ENCODE results near the gene SPATA24. TPM values are rescaled to one million over a fixed set of nuclear protein-coding genes. Genes with fewer than 3 reads are reported as not detected.
"Not testable (repeated sequence)": the region's sequence is repeated elsewhere in the genome, so short reads cannot be mapped to it uniquely, and the experiment has no call there.

Gene SPATA24
- total RNA-seq, 1 donor from 2014 or later, result 4.5 TPM

GRCh38 chr5:139414581-139415130, 10.8 kb upstream of the SPATA24 start:
- ATAC-seq (no peak), DNase-seq (no peak)
- no peaks in the 10 kb centered on the region for H3K27me3 ChIP-seq
- H3K36me3 ChIP-seq, result peaks cover 14% of the 10 kb centered on the region
- H3K4me3 ChIP-seq, result no peak overlapping the region
- H3K4me1 ChIP-seq, result peaks cover 18% of the 10 kb centered on the region
- TF ChIP-seq CTCF (IDR thresholded peaks at IDR 0.05), result no peak
- intact Hi-C loops (cut with DNase I), result no loop called here
- H3K9me3 ChIP-seq, result no peaks in the 10 kb centered on the region
- H3K27ac ChIP-seq, result no peak overlapping the region

GRCh38 chr5:139413963-139414362, 10.1 kb upstream of the SPATA24 start:
- Histone ChIP-seq H3K27me3 (no peaks in the 10 kb centered on the region), H3K36me3 (peaks cover 11% of the 10 kb centered on the region), H3K27ac (no peak overlapping the region), H3K4me1 (peaks cover 18% of the 10 kb centered on the region), H3K9me3 (no peaks in the 10 kb centered on the region), H3K4me3 (no peak overlapping the region)
- no peak for DNase-seq
- intact Hi-C loops (cut with DNase I), result no loop called here
- ATAC-seq, result no peak
- TF ChIP-seq CTCF (IDR thresholded peaks at IDR 0.05), result no peak

GRCh38 chr5:139413153-139413552, 9.3 kb upstream of the SPATA24 start:
- no peaks in the 10 kb centered on the region for H3K9me3 ChIP-seq
- ATAC-seq, result no peak
- intact Hi-C loops (cut with DNase I), result no loop called here

GRCh38 chr5:139410993-139411828, 7.3 kb upstream of the SPATA24 start:
- no peak overlapping the region for H3K4me3 ChIP-seq
- ATAC-seq (no peak), DNase-seq (no peak)
- H3K4me1 ChIP-seq, result peaks cover under 1% of the 10 kb centered on the region
- no peak overlapping the region for H3K27ac ChIP-seq
- no peaks in the 10 kb centered on the region for H3K36me3 ChIP-seq
- TF ChIP-seq CTCF (IDR thresholded peaks at IDR 0.05), result no peak
- no peaks in the 10 kb centered on the region for H3K9me3 ChIP-seq
- intact Hi-C loops (cut with DNase I), result no loop called here
- no peaks in the 10 kb centered on the region for H3K27me3 ChIP-seq

More at GRCh38 chr5:139413153-139413552, 9.3 kb upstream of the SPATA24 start:
- no peak overlapping the region for H3K4me3 ChIP-seq
- peaks cover 3% of the 10 kb centered on the region for H3K36me3 ChIP-seq
- no peak for TF ChIP-seq CTCF (IDR thresholded peaks at IDR 0.05)
- H3K27me3 ChIP-seq, result no peaks in the 10 kb centered on the region
- DNase-seq, result no peak
- peaks cover 18% of the 10 kb centered on the region for H3K4me1 ChIP-seq
- no peak overlapping the region for H3K27ac ChIP-seq

GRCh38 chr5:139410121-139410992, 6.5 kb upstream of the SPATA24 start:
- Histone ChIP-seq H3K27me3 (no peaks in the 10 kb centered on the region), H3K9me3 (no peaks in the 10 kb centered on the region), H3K4me3 (no peak overlapping the region), H3K4me1 (no peaks in the 10 kb centered on the region), H3K27ac (no peak overlapping the region), H3K36me3 (no peaks in the 10 kb centered on the region)
- intact Hi-C loops (cut with DNase I), result no loop called here
- no peak for DNase-seq
- no peak for TF ChIP-seq CTCF (IDR thresholded peaks at IDR 0.05)
- ATAC-seq, result no peak

GRCh38 chr5:139409116-139409515, 5.2 kb upstream of the SPATA24 start:
- intact Hi-C loops (cut with DNase I); H3K4me3 ChIP-seq; H3K27me3 ChIP-seq; H3K4me1 ChIP-seq; ATAC-seq; H3K27ac ChIP-seq; DNase-seq; H3K9me3 ChIP-seq; H3K36me3 ChIP-seq: not testable (repeated sequence)

All from upper lobe of right lung (tissue), 1 donor.